ENCODE data around the gene NHLRC4. TPM values are rescaled to one million over a fixed set of nuclear protein-coding genes. Genes with fewer than 3 reads are reported as not detected.

NHLRC4 gene
- total and polyA plus RNA-seq, 2 of the 8 experiments (the other 6 are each of a cell fraction or from before 2014, with no cell fraction given): 0.60 to 0.76 TPM

- peaks cover 7% of the 10 kb centered on the region; the same call in 1 of the 2 replicates for H3K23me2 ChIP-seq (ENCODE audit: low read depth, low read length)
- peaks cover 0 to 26% (median 19%) of the 10 kb centered on the region in 4 experiments; a peak in 6 of 7 replicates for H3K4me1 ChIP-seq (replicated peaks in 1 of 4; ENCODE audit: control insufficient read depth in 3 of 4, insufficient read depth in 4 of 4, low read length in 3 of 4)
- no peaks in the 10 kb centered on the region for H3K9me3 ChIP-seq (ENCODE audit: insufficient read depth in 2 of 2, low read depth in 1 of 2, low read length in 1 of 2)
- no peak overlapping the region for H2AK5ac ChIP-seq (ENCODE audit: low read depth, low read length)
- no peak overlapping the region for H3K27ac ChIP-seq (ENCODE audit: low read depth, low read length)
- no peak for FAIRE-seq
- no peak overlapping the region for H3K4ac ChIP-seq (replicated peaks; ENCODE audit: insufficient read length, low read depth, low read length)
- H4K8ac ChIP-seq (ENCODE audit: extremely low read depth, insufficient read depth, low read length): no peak overlapping the region
- peaks cover 2 to 22% of the 10 kb centered on the region in 2 experiments for H4K20me1 ChIP-seq (replicated peaks in 1 of 2; ENCODE audit: control insufficient read depth in 1 of 2, insufficient read depth in 2 of 2, low read length in 2 of 2)
- ChIA-PET POLR2A (ENCODE audit: partially characterized antibody) (interaction anchor here (0.5 to 7.9 kb wide), 9 partner anchors 8 to 176 kb away, joined by 3 to 58 read pairs (median 4); partner anchors contain the start of genes NHLRC4, PIGQ and WFIKKN1), CTCF (ENCODE audit: partially characterized antibody) (interaction anchor here (0.6 to 5.4 kb wide), 11 partner anchors 8 to 351 kb away, joined by 3 to 35 read pairs (median 4); partner anchors contain the start of gene WFIKKN1)
- no peak overlapping the region for H2BK5ac ChIP-seq (ENCODE audit: low read depth, low read length)
- 49% methylated on average over 10 of the region's 10 CpGs; no CpG with 5 or more reads in 1 of the 2 experiments for WGBS, 2 experiments (ENCODE audit: extremely low coverage in 1 of 2, insufficient coverage in 1 of 2, insufficient read length in 1 of 2, insufficient replicate concordance in 2 of 2, low coverage in 1 of 2, low lambda C conversion rate in 2 of 2, missing lambda C conversion rate in 1 of 2)
- no peak overlapping the region for H2BK20ac ChIP-seq (ENCODE audit: low read length)
- no peak overlapping the region for H2BK120ac ChIP-seq (replicated peaks; ENCODE audit: low read depth, low read length)
- H2BK12ac ChIP-seq (ENCODE audit: low read depth, low read length): no peak overlapping the region
- peaks cover 0 to 26% (median 19%) of the 10 kb centered on the region in 4 experiments; a peak in 5 of 7 replicates for H3K27me3 ChIP-seq (replicated peaks in 1 of 4; ENCODE audit: control insufficient read depth in 3 of 4, extremely low read depth in 1 of 4, insufficient read depth in 3 of 4, low read length in 3 of 4)
- H4K91ac ChIP-seq (replicated peaks; ENCODE audit: insufficient read length, low read length): no peak overlapping the region
- no peak overlapping the region for H3K4me2 ChIP-seq (ENCODE audit: insufficient read depth in 1 of 2, low read depth in 2 of 2, low read length in 2 of 2)
- H3K36me3 ChIP-seq (ENCODE audit: control insufficient read depth in 2 of 4, insufficient read depth in 4 of 4, low read length in 3 of 4): peaks cover 0 to 2% (median 0%) of the 10 kb centered on the region in 4 experiments; a peak in 1 of 8 replicates
- no peak overlapping the region for H4K5ac ChIP-seq (ENCODE audit: insufficient read length, low read depth, low read length)
- no peak overlapping the region for H3K4me3 ChIP-seq (ENCODE audit: extremely low read depth in 1 of 4, insufficient read depth in 2 of 4, low read depth in 3 of 4, low read length in 4 of 4)
- no peak overlapping the region for H2AFZ ChIP-seq (ENCODE audit: low read length)
- TF ChIP-seq, protein P1, sequence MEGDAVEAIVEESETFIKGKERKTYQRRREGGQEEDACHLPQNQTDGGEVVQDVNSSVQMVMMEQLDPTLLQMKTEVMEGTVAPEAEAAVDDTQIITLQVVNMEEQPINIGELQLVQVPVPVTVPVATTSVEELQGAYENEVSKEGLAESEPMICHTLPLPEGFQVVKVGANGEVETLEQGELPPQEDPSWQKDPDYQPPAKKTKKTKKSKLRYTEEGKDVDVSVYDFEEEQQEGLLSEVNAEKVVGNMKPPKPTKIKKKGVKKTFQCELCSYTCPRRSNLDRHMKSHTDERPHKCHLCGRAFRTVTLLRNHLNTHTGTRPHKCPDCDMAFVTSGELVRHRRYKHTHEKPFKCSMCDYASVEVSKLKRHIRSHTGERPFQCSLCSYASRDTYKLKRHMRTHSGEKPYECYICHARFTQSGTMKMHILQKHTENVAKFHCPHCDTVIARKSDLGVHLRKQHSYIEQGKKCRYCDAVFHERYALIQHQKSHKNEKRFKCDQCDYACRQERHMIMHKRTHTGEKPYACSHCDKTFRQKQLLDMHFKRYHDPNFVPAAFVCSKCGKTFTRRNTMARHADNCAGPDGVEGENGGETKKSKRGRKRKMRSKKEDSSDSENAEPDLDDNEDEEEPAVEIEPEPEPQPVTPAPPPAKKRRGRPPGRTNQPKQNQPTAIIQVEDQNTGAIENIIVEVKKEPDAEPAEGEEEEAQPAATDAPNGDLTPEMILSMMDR (IDR thresholded peaks at IDR 0.05; ENCODE audit: control extremely low read depth in 1 of 3, insufficient read depth in 1 of 3, low read depth in 1 of 3, low read length in 3 of 3): peak in 2 of 3 experiments; percentile 19 to 20; a peak in 3 of 4 replicates
- TF ChIP-seq SIX5 (IDR thresholded peaks at IDR 0.05; ENCODE audit: low read depth, low read length): no peak
- TF ChIP-seq TEAD4 (IDR thresholded peaks at IDR 0.05; ENCODE audit: low read depth, low read length): no peak
- peak; percentile 35; the same call in 1 of the 2 replicates for TF ChIP-seq POLR2AphosphoS5 (IDR thresholded peaks at IDR 0.05; ENCODE audit: low read depth, low read length)
- peak in 1 of 2 experiments; percentile 10; a peak in 1 of 4 replicates for TF ChIP-seq RAD21 (IDR thresholded peaks at IDR 0.05 in 1 of 2, conservative IDR thresholded peaks at IDR 0.05 in 1 of 2; ENCODE audit: low read depth in 2 of 2, low read length in 2 of 2)
- TF ChIP-seq NANOG (IDR thresholded peaks at IDR 0.05; ENCODE audit: insufficient read depth, low read depth, low read length, poor library complexity, severe bottlenecking): no peak
- no peak for TF ChIP-seq SIN3A (conservative IDR thresholded peaks at IDR 0.05 in 1 of 2, IDR thresholded peaks at IDR 0.05 in 1 of 2; ENCODE audit: low read depth in 1 of 2, low read length in 2 of 2)
- TF ChIP-seq SP2 (IDR thresholded peaks at IDR 0.05; ENCODE audit: low read length): no peak
- TF ChIP-seq CBX8 (IDR thresholded peaks at IDR 0.05; ENCODE audit: borderline replicate concordance, low read depth, low read length): no peak
- H2BK15ac ChIP-seq (ENCODE audit: low read length): no peak overlapping the region
- no peak overlapping the region for H3K9ac ChIP-seq (replicated peaks in 1 of 4; ENCODE audit: extremely low read depth in 1 of 4, low read depth in 3 of 4, low read length in 3 of 4)
- no peak for DNase-seq (ENCODE audit: low read depth in 1 of 2, low spot score in 2 of 2)
- H3K56ac ChIP-seq (replicated peaks; ENCODE audit: insufficient read length, low read depth, low read length): no peak overlapping the region
- no peak overlapping the region for H3K14ac ChIP-seq (ENCODE audit: insufficient read length)
- no peaks in the 10 kb centered on the region for H3K79me1 ChIP-seq (ENCODE audit: low read depth, low read length)
- no peak overlapping the region for H3K18ac ChIP-seq (ENCODE audit: extremely low read depth, low read length)
- no peak overlapping the region for H3K23ac ChIP-seq (ENCODE audit: insufficient read length)
- H3K79me2 ChIP-seq (ENCODE audit: control insufficient read depth in 1 of 2, insufficient read depth in 2 of 2, low read length in 2 of 2): peaks cover 0 to 5% of the 10 kb centered on the region in 2 experiments; a peak in 1 of 4 replicates
Measured at GRCh38 chr16:585351-585750, 18.5 kb downstream of the NHLRC4 start.

All from H1 (cell line).